COLO668 (cell line): ENCODE data around the gene GALNT15.

Experiments used
- DNase-seq: peaks from one replicate; lab custom pipeline; 2025; ENCODE audit not compliant: unreplicated experiment; lab: John Stamatoyannopoulos, UW

The GALNT15 gene

GRCh38 chr3:16221990-16222389 lies 47.5 kb downstream of the GALNT15 start:
- no peak for DNase-seq

DNA sequence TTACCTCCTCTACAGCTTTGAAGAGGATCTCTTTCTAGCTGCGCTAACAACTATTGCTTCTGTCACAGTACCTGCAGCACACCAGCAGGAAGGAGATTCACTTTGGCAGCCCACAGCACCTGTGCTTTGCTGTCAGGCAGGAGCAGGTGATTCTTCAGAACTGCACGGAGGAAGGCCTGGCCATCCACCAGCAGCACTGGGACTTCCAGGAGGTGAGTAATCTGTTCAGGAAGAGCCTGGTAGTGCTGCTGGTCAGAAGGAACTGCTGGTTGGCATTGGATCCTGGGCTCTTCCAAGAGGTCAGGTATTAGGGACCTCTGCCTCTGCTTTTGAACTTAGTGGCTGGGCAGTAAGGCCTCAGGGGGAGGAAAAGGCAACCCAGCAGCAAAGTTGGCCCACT lies 48.1 kb downstream of the GALNT15 start:
- DNase-seq: no peak

DNA sequence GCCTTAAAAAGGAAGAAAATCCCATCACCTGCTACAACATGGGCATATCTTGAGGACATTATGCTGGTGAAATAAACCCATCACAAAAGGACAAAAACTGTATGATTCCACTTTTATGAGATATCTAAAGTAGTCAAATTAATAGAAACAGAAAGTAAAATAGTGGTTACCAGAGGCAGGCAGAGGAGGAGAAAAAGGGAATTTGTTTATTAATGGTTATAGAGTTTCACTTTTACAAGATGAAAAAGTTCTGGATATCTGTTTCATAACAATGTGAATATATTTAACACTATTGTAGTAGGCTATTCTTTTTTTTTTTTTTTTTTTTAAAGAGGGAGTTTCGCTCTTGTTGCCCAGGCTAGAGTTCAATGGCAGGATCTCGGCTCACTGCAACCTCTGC lies 49.8 kb downstream of the GALNT15 start:
- DNase-seq: no peak

DNA sequence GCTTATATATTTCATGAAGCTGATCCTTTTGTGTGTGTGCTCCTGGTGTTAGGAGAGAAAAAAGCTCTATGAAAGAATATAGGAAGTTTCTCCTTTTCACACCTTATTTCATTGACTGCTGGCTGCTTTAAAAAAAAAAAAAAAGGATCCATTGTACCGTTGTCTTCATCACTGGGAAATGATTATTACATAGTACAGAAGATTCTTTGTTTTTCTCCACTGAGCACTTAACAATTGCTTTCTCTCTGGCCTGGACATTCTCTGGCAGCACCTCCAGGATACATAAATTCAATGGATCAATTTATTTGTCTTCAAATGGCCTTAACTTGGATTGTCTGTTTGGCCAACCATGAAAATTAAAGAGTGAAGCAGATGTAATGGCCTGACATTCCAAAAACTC lies 53.1 kb downstream of the GALNT15 start:
- DNase-seq: no peak

DNA sequence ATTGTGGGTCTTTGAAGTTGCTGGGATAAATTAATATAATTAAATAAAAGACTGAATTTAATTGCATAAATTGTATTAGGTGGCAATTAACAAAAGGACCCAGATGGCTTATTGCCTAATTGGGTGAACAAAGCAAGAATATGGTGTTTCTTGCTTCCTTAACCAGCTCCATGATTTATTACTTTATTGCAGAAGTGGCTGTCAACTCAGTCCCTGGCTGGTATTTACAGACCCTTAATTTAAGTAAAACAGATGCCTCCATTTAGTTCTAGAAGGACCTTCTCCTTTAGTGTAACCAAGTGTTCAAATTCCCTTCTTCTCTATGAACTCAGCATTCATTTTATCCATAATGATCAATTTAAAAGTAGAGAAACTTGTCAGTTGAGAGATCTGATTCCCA lies 55.2 kb downstream of the GALNT15 start:
- DNase-seq: no peak

DNA sequence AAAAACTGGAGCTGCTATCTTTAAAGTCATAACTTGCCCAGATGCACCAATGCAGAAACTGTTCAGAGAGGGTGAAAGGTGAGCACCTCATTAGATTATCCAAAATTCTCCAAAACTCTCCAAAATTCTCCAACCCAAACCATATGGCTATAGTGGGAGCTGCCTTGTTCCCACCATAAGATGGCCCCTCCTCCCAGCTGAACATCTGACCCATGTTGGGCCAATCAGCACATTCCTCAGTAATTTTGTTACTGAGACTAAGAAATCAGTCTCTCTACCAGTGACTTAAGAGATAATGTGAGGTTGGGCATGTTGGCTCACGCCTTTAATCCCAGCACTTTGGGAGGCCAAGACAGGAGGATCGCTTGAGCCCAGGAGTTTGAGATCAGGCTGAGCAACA lies 57.5 kb downstream of the GALNT15 start:
- DNase-seq: no peak

DNA sequence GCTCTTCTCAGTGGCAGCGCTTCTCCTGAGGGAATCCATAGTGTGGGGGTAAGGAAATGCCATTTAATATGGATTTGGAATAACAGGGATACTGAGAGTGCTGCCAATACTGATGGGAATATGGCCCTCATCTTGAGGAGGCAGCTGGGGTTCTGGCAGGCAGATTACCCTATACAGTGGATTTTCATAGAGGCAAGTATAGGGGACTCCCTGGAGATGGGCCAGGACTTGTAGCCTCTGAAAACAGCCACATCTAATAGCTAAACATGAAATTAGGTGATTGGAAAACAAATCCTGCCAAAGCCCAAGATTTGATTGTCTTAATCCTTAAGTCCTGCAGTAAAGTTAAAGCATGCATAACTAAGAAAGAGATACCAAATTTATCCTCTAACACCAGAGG lies 59.3 kb downstream of the GALNT15 start:
- no peak for DNase-seq

DNA sequence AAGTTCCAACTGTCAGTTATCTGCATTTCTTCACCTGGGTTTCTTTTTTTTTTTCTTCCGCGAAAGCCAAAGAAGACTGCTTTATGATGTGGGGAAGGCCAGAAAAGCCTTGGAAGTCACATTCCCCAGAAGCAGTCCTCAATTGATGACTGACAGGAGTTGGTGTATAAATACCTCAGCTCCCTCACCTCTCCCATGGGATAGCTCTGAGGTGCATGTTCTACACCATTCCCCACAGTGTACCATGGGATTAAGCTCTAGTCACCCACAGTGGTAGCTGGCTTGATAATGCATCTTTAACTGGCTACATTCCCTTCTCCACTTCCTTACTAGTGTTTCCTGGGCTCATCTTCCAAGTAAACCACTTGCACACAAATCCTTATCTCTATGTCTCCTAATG lies 59.8 kb downstream of the GALNT15 start:
- DNase-seq: no peak

DNA sequence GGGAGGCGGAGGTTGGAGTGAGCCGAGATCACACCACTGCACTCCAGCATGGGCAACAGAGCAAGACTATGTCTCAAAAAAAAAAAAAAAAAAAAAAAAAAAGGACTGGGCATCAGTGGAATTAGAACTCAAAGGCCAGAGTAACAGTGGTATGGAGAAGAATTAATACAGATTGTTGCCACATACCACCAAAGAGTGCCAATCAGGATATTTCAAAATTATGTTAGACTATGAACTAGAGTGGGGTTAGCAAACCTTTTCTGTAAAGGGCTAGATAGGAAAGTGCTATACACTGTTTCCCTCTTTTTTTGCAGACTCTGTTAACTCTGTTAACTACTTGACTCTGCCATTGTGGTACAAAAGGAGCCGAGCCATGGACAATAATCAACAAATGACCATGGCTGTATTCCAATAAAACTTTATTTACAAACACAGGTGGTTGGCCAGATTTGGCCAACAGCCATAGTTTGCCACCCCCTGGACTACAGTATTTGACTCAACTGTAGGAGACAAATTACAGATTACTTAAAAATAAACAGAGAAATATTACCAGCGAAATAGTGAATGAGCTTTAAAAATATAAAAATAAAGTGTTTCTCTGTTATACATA lies 61.7 kb downstream of the GALNT15 start:
- no peak for DNase-seq

DNA sequence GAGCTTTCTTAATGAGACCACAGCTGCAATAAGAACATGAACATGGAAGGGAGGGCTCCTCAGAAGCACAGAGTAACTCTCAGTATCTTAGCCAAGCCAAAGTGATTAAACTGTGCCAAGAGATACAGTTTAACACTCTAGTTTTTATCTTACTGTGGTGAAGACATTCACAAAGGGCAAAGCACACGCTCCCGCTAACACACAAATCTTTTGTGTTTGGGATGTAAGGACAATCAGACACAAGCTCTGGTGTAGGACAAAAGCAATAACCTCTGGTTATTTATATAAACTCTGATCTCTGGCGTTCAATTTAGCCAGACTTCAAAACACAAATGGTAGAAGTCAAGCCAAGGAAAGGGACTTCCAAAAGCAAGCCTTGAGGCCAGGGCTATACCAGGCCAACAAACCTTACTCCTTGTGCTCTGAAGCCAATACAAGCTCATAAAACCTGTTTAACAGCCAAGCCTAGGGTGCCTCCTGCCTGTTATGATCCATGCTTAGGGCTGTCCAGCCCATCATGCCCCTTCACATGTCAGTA lies 62.4 kb downstream of the GALNT15 start:
- DNase-seq: no peak

DNA sequence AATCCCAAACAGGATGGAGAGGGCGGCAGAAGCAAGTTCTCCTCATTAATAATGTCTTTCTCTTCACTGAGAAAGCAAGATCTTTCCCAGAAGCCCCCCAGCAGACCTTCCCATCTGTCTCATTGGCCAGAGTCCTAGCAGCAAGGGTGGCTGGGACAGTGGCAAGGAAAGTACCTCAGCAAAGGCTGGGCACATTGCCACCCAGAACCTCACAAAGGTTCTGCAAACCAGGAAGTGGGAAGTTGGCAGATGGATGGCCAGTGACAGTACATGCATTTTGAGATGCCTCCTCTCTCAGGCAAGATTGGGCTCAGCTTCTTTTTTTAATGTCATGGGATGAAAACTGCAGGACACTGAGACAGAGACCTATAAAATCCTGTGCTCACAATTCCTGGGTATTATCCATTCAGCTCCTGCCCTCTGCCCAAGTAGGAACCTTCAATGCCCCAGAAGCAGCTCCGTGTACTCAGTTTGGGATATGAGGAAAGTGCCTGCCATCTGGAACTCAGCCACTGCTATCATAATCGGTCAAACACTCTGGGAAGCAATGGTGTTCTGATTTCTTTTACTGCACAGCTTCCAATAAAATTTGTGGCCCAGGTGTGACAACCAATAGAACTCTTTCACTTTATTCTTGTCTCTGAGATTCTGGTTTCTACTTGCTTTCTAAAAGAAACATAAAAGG lies 64.7 kb downstream of the GALNT15 start:
- DNase-seq: no peak

GRCh38 chr3:16239780-16240179 lies 65.3 kb downstream of the GALNT15 start:
- DNase-seq: no peak

- DNase-seq: no peak
These were observed 65.9 kb downstream of the GALNT15 start for GRCh38 chr3:16240229-16241023.

- DNase-seq: no peak
These were observed 66.7 kb downstream of the GALNT15 start for GRCh38 chr3:16241225-16241624.

GRCh38 chr3:16242177-16242576 lies 67.7 kb downstream of the GALNT15 start:
- DNase-seq: no peak

DNA sequence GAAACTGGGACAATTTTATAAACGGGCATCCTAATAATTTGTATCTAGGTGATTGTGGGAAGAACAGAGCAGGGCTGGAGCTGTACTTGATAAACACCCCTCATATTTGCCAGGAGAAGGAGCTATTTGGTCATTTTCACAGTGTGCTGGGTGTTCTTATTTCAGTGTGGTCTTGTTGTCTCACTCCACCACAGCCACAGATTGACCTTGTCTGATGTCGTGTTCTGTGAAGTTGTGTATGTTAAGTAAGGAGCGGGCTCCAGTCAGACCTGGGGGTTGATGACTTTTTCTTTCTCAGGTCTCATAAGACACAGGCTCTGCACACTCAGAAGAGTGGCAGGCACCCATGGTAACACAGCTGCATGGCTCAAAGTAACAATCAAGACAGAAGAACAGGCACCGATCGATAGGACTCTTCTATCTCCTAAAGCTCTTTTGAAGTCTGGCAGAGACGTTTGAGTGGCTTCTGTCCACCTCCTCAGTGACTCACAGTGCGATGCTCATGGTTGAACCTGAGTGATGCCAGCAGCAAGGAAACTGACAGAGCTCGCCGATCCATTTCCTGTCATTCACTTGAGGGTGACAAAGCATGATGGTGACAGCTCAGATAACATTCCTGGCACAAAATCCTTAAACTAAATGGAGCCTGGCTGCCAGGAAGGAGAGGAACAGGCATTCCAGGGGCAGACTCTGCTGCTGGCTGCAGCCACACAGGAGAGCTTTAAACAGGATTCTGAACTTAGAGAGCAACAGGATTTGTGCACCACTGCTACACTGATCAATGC lies 69.4 kb downstream of the GALNT15 start:
- no peak for DNase-seq

- DNase-seq: no peak
These were observed 71.1 kb downstream of the GALNT15 start for GRCh38 chr3:16245609-16246008.

GRCh38 chr3:16247282-16248061 lies 73.0 kb downstream of the GALNT15 start:
- peak; percentile 72 for DNase-seq

DNA sequence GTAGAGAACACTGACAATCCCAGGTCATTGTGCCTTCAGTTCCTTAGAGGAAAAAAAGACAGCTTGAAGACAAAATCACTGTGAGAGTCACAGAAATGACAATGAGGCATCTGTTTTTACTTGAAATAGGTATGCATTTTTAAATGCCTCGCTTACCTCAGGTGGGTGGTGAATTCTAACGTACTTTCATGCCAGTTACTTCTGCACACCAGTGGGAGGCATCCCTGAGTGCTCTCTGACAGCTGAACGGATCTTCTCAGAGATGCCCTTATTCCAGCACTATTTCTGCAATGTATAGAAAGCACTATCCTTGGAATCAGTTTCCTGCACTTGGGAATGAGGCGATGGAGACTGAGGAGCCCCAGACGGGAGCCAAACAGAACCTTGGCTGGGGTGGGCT lies 74.1 kb downstream of the GALNT15 start:
- DNase-seq: no peak

- DNase-seq: peak; percentile 7
These were observed 74.9 kb downstream of the GALNT15 start for GRCh38 chr3:16249336-16249735.
